GM12875 (cell line): ENCODE measurements around the gene STXBP4.

Source experiments
- H3K4me3 ChIP-seq: one replicate; pipeline ENCODE4 v1.5.1; 2011; ENCODE audit warnings: low read depth, low read length, control low read depth
- TF ChIP-seq, protein P1 (sequence below): IDR thresholded peaks from 2 replicates; pipeline ENCODE4 v1.5.1; 2011; ENCODE audit warnings: low read depth, mild to moderate bottlenecking, control low read depth, inconsistent platforms, low read length, moderate library complexity, borderline replicate concordance; ENCODE audit not compliant: insufficient read depth

STXBP4 gene

DNA sequence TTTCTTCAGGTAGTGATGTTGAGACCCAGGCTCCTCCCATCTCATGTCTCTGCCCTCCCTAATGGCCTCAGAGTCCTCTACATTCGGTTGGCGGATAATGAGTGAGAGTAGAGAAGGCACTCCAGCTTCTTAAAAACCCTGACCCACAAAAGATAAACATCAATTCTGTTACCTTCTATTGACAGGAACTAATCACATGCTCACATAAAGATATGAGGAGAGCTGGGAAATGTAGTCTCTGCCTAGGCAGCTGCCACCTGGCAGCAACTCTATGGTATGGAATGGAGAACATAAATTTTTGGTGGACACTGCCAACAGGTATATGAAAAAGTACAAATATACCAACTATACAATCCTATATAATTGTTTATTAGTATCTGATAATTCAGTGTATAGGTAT is 185.5 kb downstream of the STXBP4 start:
- H3K4me3 ChIP-seq = no peak overlapping the region
- TF ChIP-seq, protein P1, sequence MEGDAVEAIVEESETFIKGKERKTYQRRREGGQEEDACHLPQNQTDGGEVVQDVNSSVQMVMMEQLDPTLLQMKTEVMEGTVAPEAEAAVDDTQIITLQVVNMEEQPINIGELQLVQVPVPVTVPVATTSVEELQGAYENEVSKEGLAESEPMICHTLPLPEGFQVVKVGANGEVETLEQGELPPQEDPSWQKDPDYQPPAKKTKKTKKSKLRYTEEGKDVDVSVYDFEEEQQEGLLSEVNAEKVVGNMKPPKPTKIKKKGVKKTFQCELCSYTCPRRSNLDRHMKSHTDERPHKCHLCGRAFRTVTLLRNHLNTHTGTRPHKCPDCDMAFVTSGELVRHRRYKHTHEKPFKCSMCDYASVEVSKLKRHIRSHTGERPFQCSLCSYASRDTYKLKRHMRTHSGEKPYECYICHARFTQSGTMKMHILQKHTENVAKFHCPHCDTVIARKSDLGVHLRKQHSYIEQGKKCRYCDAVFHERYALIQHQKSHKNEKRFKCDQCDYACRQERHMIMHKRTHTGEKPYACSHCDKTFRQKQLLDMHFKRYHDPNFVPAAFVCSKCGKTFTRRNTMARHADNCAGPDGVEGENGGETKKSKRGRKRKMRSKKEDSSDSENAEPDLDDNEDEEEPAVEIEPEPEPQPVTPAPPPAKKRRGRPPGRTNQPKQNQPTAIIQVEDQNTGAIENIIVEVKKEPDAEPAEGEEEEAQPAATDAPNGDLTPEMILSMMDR = no peak

DNA sequence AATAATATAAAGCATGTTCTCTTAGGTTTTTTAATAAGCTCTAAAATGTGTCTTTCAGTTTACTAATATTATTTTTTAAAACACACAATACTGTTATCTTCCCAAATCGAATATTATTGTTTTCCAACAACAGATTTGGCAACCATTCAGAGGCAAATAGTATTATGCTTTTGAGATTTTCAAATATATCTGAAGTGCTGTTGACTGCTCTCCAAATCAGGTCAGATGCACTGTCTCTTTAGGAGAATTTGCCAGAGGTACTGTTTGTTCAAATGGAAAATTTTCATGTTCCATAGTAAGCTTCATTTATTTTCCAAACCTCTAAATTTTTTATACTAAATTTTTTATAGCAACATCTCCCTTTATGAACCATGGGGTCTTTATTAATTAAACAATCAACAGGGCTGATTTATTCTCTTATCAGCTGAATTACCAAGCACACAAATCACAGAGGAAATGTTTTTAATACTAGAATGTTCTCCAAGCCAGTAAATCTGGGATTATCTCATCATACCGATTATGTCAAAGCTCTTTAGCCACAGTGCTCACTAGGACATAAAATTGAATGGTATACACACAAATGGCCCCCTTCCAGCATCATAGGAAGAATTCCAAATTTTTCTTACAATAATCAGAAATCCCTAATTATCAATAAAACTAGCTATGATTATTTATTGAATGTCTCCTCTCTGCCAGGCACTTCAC is 187.4 kb downstream of the STXBP4 start:
- H3K4me3 ChIP-seq = no peak overlapping the region
- TF ChIP-seq, protein P1 = no peak

DNA sequence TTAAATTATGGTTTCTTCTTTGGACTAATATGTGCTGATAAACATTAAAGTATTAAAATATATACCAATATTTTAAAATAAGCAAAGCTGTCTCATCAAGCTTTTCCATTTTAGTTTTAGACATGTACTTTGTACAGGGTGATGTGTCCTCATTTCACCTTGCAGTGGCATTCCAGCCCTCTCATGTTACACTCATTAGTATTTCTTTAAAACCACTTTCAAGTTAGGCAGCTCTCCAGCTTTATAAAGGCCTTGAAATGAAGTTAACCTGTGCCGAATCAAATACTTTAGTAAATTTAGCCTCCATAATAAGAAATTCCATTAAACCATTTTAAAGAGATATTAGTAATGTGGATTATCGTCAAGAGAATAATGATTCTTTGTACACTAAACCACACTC is 188.6 kb downstream of the STXBP4 start:
- TF ChIP-seq, protein P1 = no peak
- no peak overlapping the region for H3K4me3 ChIP-seq

DNA sequence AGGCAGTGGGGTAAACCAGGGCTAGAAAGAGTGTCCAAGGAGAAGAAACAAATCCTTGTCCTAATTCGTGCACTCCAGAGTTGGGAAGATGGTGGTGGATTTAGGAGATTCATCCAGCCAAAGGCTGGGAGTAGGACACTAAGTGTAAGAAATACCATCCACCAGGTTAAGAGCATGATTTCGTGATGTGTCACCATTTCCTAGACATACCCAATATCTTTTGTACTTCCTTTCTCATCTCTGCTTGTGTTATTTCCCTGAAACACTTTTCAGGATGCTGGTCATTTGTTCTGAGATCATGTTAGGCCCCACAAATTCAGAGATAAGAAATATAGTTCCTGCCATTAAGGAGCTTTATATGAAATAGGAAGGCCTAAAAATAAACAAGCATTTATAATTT is 189.9 kb downstream of the STXBP4 start:
- H3K4me3 ChIP-seq = no peak overlapping the region
- TF ChIP-seq, protein P1 = no peak

DNA sequence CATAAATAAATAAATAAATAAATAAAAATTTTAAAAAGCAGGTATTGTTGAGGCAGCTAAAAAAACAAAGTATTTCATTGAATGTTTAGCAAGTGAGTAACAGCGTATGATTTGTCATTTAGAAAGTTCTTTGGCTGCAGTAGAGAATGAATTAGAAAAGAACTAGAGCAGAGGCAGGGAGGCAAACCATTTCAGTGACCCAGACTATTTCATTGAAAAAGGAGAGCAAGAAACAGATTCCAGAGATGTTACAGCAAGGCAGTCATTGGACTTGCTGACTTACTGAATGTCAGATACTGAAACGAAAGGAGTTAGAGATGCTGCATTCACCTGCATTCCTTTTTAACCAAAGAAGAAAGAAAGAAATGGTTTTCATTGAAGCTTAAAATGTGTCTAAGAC is 190.7 kb downstream of the STXBP4 start:
- H3K4me3 ChIP-seq = no peak overlapping the region
- TF ChIP-seq, protein P1 = no peak

DNA sequence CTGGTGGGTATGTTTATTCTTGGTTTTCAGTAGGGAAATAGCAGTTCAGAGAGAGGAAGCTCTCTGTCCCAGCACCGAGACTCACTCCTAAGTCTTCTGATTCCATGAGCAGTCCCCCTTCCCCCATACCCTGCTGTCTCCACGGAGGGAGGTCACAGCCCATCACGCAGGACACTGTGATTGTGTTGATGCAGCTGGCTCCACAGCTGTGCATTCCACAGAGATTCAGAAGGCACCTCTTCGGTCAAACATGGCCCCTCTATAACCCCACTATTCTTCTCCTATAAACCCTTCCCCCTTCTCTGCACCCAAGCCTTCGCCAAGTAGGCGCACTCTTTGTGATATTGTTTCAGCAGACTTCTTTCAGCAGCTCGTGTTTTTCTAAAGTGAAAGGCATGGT is 191.9 kb downstream of the STXBP4 start:
- H3K4me3 ChIP-seq = no peak overlapping the region
- TF ChIP-seq, protein P1 = no peak

DNA sequence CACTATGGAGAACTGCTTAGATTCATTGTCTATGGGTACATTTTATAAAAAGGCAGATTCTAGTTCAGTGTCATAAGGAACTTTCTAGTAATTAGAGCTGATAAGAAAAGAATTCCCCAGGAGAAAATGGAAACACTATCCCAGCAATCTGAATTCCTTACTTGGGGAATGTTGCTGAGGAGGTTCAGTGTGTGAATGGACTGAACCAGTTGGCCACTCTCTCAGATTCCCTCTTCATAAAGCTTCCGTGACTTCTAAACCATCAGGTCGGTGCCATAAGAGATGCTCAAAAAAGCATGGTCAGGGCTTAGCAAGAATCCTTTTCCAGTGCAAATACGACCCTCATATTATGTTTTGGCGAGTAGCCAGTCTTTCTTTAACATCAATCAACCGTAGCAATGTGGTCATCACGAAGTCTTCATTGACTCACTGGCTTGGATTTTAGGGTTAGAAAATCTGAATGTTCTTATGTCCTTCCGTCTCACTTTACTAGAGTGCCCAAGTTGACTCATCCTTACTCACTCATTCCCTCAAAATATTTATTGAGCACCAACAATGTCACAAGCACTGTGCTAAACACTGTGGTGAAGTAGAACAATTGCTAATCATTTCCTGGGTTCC is 193.5 kb downstream of the STXBP4 start:
- H3K4me3 ChIP-seq = no peak overlapping the region
- TF ChIP-seq, protein P1 = no peak
